Breast epithelium (tissue), 4 donors: Measurements from ENCODE around the gene CCDC167. TPM values are rescaled to one million over a fixed set of nuclear protein-coding genes. Genes with fewer than 3 reads are reported as not detected.

Source experiments
- DNase-seq, 2 donors: peaks; one replicate each; pipeline ENCODE4 v3.0.0-alpha.2; 2019; ENCODE audit warnings: low spot score in 2 of 2
- H3K27ac ChIP-seq, 2 donors: fragments of 200-600 bp; sonication (generic) in 1 of 2; one replicate each; pipeline ENCODE4 v1.5.1; 2016 to 2019; ENCODE audit warnings: mild to moderate bottlenecking in 1 of 2
- H3K27me3 ChIP-seq, 2 donors: fragments of 200-600 bp; sonication (generic) in 1 of 2; one replicate each; pipeline versions ENCODE4 v1.5.1 to v1.6.0; 2017 to 2019; ENCODE audit warnings: control low read depth in 1 of 2, mild to moderate bottlenecking in 1 of 2
- H3K36me3 ChIP-seq: fragments of 200-600 bp; one replicate; pipeline ENCODE4 v1.5.1; 2019
- H3K4me1 ChIP-seq, 2 donors: fragments of 200-600 bp; sonication (generic); one replicate each; pipeline ENCODE4 v1.5.1; 2016 to 2019; ENCODE audit warnings: control low read depth in 1 of 2
- H3K4me3 ChIP-seq, 3 donors: fragments of 200-600 bp; sonication (generic); 1 replicate in 2 of 3; 2 replicates in 1 of 3; pipeline ENCODE4 v1.5.1; 2016 to 2019; ENCODE audit warnings: mild to moderate bottlenecking in 3 of 3, moderate library complexity in 2 of 3
- H3K9me3 ChIP-seq, 2 donors: fragments of 200-600 bp; sonication (generic) in 1 of 2; one replicate each; pipeline ENCODE4 v1.5.1; 2016 to 2019; ENCODE audit warnings: control low read depth in 1 of 2
- POLR2A ChIP-seq: fragments of 450-650 bp; IDR thresholded peaks from one replicate; pipeline ENCODE4 v1.6.1; 2016; ENCODE audit warnings: antibody characterized with exemption, mild to moderate bottlenecking, moderate library complexity
- POLR2AphosphoS5 ChIP-seq, 3 donors: sonication (generic); formaldehyde crosslinking; IDR thresholded peaks; one replicate each; pipeline ENCODE4 v1.6.1; 2017; ENCODE audit warnings: antibody characterized with exemption in 3 of 3
- intact Hi-C: fragments of 100-400 bp; cut with DNase I; formaldehyde crosslinking; loops from one replicate; pipeline ENCODE4 v1.15.1; 2023; ENCODE audit warnings: low total_unique reads
- total RNA-seq, 3 donors: library from RNA; depleted of rRNA; stranded (reverse); fragments of >200 nt; gene quantifications; one replicate each; pipeline ENCODE4 v1.1.0, GENCODE V29; 2016
- TF ChIP-seq, protein P1 (sequence below), 3 donors: fragments of 450-650 bp; IDR thresholded peaks; one replicate each; pipeline ENCODE4 v1.5.1; 2016 to 2017; ENCODE audit warnings: antibody characterized with exemption in 3 of 3, mild to moderate bottlenecking in 3 of 3, moderate library complexity in 3 of 3

Gene CCDC167
- total RNA-seq, 3 donors from 2014 or later: 14.1 to 39.3 (median 14.8) TPM

GRCh38 chr6:37500294-37500608, 558 bp upstream of the CCDC167 start:
- Histone ChIP-seq H3K36me3 (no peaks in the 10 kb centered on the region), H3K27ac (no peak overlapping the region), H3K4me3 (peak overlapping the region in 2 of 3 donors; percentile 73), H3K4me1 (no peaks in the 10 kb centered on the region), H3K27me3 (no peaks in the 10 kb centered on the region), H3K9me3 (no peaks in the 10 kb centered on the region)
- intact Hi-C loops: no loop called here
- TF ChIP-seq, protein P1, sequence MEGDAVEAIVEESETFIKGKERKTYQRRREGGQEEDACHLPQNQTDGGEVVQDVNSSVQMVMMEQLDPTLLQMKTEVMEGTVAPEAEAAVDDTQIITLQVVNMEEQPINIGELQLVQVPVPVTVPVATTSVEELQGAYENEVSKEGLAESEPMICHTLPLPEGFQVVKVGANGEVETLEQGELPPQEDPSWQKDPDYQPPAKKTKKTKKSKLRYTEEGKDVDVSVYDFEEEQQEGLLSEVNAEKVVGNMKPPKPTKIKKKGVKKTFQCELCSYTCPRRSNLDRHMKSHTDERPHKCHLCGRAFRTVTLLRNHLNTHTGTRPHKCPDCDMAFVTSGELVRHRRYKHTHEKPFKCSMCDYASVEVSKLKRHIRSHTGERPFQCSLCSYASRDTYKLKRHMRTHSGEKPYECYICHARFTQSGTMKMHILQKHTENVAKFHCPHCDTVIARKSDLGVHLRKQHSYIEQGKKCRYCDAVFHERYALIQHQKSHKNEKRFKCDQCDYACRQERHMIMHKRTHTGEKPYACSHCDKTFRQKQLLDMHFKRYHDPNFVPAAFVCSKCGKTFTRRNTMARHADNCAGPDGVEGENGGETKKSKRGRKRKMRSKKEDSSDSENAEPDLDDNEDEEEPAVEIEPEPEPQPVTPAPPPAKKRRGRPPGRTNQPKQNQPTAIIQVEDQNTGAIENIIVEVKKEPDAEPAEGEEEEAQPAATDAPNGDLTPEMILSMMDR (IDR thresholded peaks at IDR 0.05): no peak
- TF ChIP-seq POLR2AphosphoS5 (IDR thresholded peaks at IDR 0.05) (no peak), POLR2A (no peak)
- no peak for DNase-seq

GRCh38 chr6:37496951-37497885, 2.5 kb downstream of the CCDC167 start:
- no peaks in the 10 kb centered on the region for H3K4me1 ChIP-seq
- intact Hi-C loops: no loop called here
- no peak overlapping the region for H3K4me3 ChIP-seq
- no peak for DNase-seq
- no peaks in the 10 kb centered on the region for H3K9me3 ChIP-seq
- no peak for TF ChIP-seq POLR2A
- no peak overlapping the region for H3K27ac ChIP-seq
- no peaks in the 10 kb centered on the region for H3K36me3 ChIP-seq
- H3K27me3 ChIP-seq: no peaks in the 10 kb centered on the region

DNA sequence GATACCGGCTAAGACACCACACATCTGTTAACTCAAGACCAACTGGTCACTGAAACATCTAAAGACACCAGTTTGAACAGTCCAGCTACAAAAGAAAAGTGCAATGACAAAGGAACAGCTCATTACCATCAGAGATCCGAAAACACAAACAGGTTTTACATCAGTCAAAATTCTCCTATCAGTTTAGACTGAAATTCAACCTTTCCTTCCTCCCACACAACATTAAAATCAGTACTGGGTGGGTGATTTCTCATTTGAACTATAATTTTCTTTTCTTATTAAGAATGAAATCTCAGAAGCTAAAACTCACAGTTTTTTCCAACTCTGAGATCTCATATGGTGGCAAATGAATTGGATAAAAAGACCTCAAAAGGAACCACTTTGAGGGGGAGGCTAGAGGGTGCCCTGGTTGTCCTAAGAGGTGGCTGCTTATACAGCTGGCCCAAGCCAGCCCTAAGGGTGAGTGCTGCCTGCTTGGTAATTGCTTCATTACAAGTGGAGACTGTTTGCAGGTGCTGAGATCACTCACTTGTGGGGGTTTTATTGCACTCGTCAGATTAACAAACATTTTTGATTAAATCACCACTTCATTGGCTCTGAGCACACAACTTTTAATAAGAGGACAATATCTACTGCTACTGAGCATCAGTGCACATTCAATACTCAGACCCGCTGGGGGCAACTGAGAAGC, 4.3 kb downstream of the CCDC167 start:
- Histone ChIP-seq H3K27ac (no peak overlapping the region), H3K9me3 (no peaks in the 10 kb centered on the region), H3K27me3 (no peaks in the 10 kb centered on the region), H3K36me3 (no peaks in the 10 kb centered on the region), H3K4me1 (no peaks in the 10 kb centered on the region), H3K4me3 (no peak overlapping the region)
- intact Hi-C loops: no loop called here
- DNase-seq: no peak
- TF ChIP-seq POLR2A (no peak), POLR2AphosphoS5 (IDR thresholded peaks at IDR 0.05) (no peak)
- TF ChIP-seq, protein P1 (IDR thresholded peaks at IDR 0.05): no peak

DNA sequence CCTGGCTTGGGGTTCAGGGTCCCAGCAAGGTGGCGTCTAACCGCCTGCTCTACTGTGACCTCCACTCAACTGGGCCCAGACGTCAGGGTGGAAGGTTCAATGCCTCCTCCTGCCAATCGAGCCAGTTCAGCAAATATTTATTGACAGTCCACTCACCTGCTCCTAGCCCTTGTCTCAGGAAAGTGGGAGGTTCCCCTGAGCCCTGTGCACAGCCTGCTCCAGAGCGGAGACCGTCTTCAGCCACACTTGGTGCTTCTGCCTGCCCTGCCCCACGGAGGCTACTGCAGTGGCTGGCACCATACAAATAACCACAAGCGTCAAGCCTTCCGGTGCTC, 6.1 kb downstream of the CCDC167 start:
- no peaks in the 10 kb centered on the region for H3K4me1 ChIP-seq
- H3K27me3 ChIP-seq: no peaks in the 10 kb centered on the region
- no peaks in the 10 kb centered on the region for H3K36me3 ChIP-seq
- no peak for DNase-seq
- peak overlapping the region in 1 of 2 donors; percentile 21 for H3K27ac ChIP-seq
- no peak for TF ChIP-seq POLR2AphosphoS5 (IDR thresholded peaks at IDR 0.05)
- intact Hi-C loops: no loop called here
- no peaks in the 10 kb centered on the region for H3K9me3 ChIP-seq
- peak overlapping the region in 1 of 3 donors; percentile 51 for H3K4me3 ChIP-seq

DNA sequence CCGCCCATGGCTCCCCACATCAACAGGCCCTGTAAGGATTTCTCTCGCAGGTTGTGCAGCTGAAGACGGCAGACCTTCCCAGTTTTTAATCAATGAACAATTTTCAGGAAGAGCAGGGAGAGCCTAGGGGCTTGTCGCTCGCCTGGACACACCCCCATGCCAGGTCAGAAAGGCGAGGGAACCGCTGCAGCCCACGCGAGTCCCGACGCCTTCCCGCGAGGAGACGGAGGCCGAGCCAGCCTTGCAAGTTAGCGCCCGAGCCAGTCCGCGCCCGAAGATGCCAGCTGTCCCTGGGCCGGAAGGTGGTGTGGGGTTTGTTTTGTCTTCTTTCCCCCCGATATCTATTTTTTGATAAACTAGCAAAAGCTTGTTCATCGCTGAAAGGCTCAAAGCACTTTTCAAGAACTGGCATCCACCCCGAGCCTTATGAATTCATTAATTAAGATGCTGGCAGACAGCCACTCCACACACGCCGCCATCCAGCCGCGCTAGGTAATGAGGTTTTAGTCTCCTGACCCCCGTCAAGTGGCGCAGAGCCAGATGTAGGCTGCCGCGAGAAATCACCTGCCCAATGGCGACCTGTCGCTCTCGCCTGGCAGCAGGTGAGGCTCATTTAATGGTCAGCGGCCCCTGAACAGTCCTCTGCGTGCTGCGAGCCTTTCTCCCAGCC, 6.6 kb downstream of the CCDC167 start:
- DNase-seq: peak in 1 of 2 donors; percentile 59
- intact Hi-C loops: no loop called here

More for the DNA sequence above, 6.6 kb downstream of the CCDC167 start:
- no peaks in the 10 kb centered on the region for H3K4me1 ChIP-seq
- H3K27ac ChIP-seq: peak overlapping the region in 1 of 2 donors; percentile 21
- TF ChIP-seq, protein P1 (IDR thresholded peaks at IDR 0.05): no peak
- TF ChIP-seq POLR2AphosphoS5 (IDR thresholded peaks at IDR 0.05) (no peak), POLR2A (no peak)
- no peaks in the 10 kb centered on the region for H3K27me3 ChIP-seq
- peak overlapping the region in 1 of 3 donors; percentile 51 for H3K4me3 ChIP-seq
- H3K36me3 ChIP-seq: no peaks in the 10 kb centered on the region
- H3K9me3 ChIP-seq: no peaks in the 10 kb centered on the region
